ENCODE measurements around the gene WEE1. TPM values are rescaled to one million over a fixed set of nuclear protein-coding genes. Genes with fewer than 3 reads are reported as not detected.

Gene WEE1
- total and polyA plus RNA-seq, 2 experiments from 2014 or later, result 79.2 to 101 TPM

GRCh38 chr11:9563196-9563730, 10.2 kb upstream of the WEE1 start:
- H3K79me2 ChIP-seq, result no peaks in the 10 kb centered on the region
- H3K9me3 ChIP-seq (ENCODE audit: low read depth), result no peaks in the 10 kb centered on the region
- no peak for DNase-seq (ENCODE audit: low spot score)
- whole genome bisulfite sequencing (ENCODE audit: low lambda C conversion rate, missing lambda C conversion rate), result 95% methylated on average over 1 of the region's 1 CpG
- H3K4me2 ChIP-seq, result no peak overlapping the region
- no peaks in the 10 kb centered on the region for H3K27me3 ChIP-seq
- no peak overlapping the region for H3K27ac ChIP-seq
- TF ChIP-seq EZH2 (IDR thresholded peaks at IDR 0.05; ENCODE audit: borderline replicate concordance) (no peak), EZH2phosphoT487 (IDR thresholded peaks at IDR 0.05; ENCODE audit: low read depth, severe bottlenecking, unreplicated experiment) (no peak)
- TF ChIP-seq, protein P1, sequence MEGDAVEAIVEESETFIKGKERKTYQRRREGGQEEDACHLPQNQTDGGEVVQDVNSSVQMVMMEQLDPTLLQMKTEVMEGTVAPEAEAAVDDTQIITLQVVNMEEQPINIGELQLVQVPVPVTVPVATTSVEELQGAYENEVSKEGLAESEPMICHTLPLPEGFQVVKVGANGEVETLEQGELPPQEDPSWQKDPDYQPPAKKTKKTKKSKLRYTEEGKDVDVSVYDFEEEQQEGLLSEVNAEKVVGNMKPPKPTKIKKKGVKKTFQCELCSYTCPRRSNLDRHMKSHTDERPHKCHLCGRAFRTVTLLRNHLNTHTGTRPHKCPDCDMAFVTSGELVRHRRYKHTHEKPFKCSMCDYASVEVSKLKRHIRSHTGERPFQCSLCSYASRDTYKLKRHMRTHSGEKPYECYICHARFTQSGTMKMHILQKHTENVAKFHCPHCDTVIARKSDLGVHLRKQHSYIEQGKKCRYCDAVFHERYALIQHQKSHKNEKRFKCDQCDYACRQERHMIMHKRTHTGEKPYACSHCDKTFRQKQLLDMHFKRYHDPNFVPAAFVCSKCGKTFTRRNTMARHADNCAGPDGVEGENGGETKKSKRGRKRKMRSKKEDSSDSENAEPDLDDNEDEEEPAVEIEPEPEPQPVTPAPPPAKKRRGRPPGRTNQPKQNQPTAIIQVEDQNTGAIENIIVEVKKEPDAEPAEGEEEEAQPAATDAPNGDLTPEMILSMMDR (IDR thresholded peaks at IDR 0.05; ENCODE audit: poor library complexity), result no peak
- H3K9me2 ChIP-seq (replicated peaks; ENCODE audit: insufficient read depth), result no peaks in the 10 kb centered on the region
- H2AFZ ChIP-seq, result no peak overlapping the region
- H3K4me3 ChIP-seq, result no peak overlapping the region
- H3K4me1 ChIP-seq (ENCODE audit: insufficient read depth), result peaks cover 28% of the 10 kb centered on the region
- H3K36me3 ChIP-seq (replicated peaks; ENCODE audit: insufficient read depth, low read depth), result no peaks in the 10 kb centered on the region
- H4K20me1 ChIP-seq (ENCODE audit: insufficient read depth, poor library complexity, severe bottlenecking), result no peaks in the 10 kb centered on the region

DNA sequence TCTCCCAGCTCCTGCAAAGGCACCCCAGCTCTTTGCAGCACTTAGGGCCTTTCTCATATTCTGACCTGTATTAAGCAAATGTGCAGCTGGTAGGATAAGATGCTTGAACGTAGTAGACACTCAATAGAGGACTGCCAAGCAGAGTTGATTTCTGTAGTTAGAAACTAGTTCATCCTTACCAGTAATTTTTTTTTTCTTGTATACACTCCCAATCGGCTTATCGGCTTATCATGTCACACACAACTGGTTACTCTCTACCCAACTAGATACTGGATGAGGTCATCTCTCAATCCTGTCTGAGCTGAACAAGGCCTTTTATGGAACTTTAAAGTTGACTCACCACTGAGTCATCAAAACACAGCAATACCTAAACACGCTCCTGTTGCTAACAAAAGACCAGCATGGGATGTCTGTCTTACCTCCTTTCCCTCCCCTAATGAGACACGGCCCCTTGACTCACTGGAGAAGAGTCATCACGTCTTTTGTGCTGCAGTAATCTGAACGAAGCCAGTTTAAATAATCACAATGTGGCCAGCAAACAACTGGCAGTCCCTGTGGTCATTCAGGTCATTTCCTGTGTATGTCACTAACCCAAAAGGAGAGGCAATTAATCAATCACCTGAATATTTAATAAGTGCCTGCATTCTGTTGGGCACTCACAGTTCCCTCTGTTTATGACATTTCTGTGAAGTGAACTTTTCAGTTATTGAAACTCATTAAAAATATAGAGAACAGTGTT, 7.5 kb upstream of the WEE1 start:
- Histone ChIP-seq H3K9me3 (ENCODE audit: low read depth) (no peaks in the 10 kb centered on the region), H3K4me1 (ENCODE audit: insufficient read depth) (peaks cover 43% of the 10 kb centered on the region), H3K36me3 (replicated peaks; ENCODE audit: insufficient read depth, low read depth) (no peaks in the 10 kb centered on the region), H3K4me3 (no peak overlapping the region), H2AFZ (no peak overlapping the region), H3K79me2 (no peaks in the 10 kb centered on the region), H4K20me1 (ENCODE audit: insufficient read depth, poor library complexity, severe bottlenecking) (no peaks in the 10 kb centered on the region), H3K4me2 (peak overlapping the region; percentile 39), H3K27ac (peak overlapping the region; percentile 97), H3K27me3 (no peaks in the 10 kb centered on the region), H3K9me2 (replicated peaks; ENCODE audit: insufficient read depth) (no peaks in the 10 kb centered on the region)
- DNase-seq (ENCODE audit: low spot score), result peak; percentile 92
- TF ChIP-seq EZH2phosphoT487 (IDR thresholded peaks at IDR 0.05; ENCODE audit: low read depth, severe bottlenecking, unreplicated experiment), result no peak
- TF ChIP-seq, protein P1 (IDR thresholded peaks at IDR 0.05; ENCODE audit: poor library complexity), result no peak
- 10% methylated on average over 7 of the region's 7 CpGs for WGBS (ENCODE audit: low lambda C conversion rate, missing lambda C conversion rate)

DNA sequence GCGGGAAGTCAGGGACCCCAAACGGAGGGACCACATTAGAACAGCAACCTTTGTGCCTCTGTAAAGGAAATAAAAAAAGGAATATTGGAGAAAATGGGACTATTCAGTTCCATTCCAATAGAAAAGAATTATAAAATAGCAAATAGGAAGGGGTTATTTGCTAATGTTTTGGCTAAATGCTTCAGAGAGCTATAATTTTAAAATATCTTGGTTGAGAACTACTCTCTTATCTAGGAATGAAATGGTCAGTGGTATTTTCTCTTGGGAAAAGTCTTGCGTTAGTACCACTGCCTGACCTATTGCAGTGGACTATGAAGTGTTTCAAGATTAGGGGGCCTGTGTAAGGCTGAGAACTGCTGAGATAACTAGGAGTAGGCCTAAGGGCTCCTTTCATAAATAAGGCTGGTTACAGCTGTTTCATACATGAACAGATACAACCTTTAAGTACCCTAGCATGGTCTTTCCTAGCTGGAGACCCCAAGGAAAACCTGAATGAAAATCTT, 6.9 kb upstream of the WEE1 start:
- Histone ChIP-seq H3K27ac (peak overlapping the region; percentile 97), H3K4me3 (no peak overlapping the region), H3K4me2 (peak overlapping the region; percentile 30), H3K9me2 (replicated peaks; ENCODE audit: insufficient read depth) (no peaks in the 10 kb centered on the region), H3K4me1 (ENCODE audit: insufficient read depth) (peaks cover 43% of the 10 kb centered on the region), H3K9me3 (ENCODE audit: low read depth) (no peaks in the 10 kb centered on the region), H3K79me2 (no peaks in the 10 kb centered on the region), H2AFZ (no peak overlapping the region), H4K20me1 (ENCODE audit: insufficient read depth, poor library complexity, severe bottlenecking) (no peaks in the 10 kb centered on the region), H3K27me3 (no peaks in the 10 kb centered on the region), H3K36me3 (replicated peaks; ENCODE audit: insufficient read depth, low read depth) (no peaks in the 10 kb centered on the region)
- peak; percentile 35 for DNase-seq (ENCODE audit: low spot score)
- TF ChIP-seq, protein P1 (IDR thresholded peaks at IDR 0.05; ENCODE audit: poor library complexity), result no peak
- TF ChIP-seq EZH2phosphoT487 (IDR thresholded peaks at IDR 0.05; ENCODE audit: low read depth, severe bottlenecking, unreplicated experiment), result no peak
- no peak for TF ChIP-seq EZH2 (IDR thresholded peaks at IDR 0.05; ENCODE audit: borderline replicate concordance)
- 54% methylated on average over 3 of the region's 3 CpGs for WGBS (ENCODE audit: low lambda C conversion rate, missing lambda C conversion rate)

Data from hepatocyte (in vitro differentiated cells).